NCI-H2171 treated with DMSO at 0.1 percent for 48 hours (cell line): ENCODE data around the gene ZFP62.
"Not testable (repeated sequence)": the region's sequence is repeated elsewhere in the genome, so short reads cannot be mapped to it uniquely, and the experiment has no call there.

Experiments used
- DNase-seq: peaks from one replicate; lab custom pipeline; 2025; lab: John Stamatoyannopoulos, UW

ZFP62 gene

DNA sequence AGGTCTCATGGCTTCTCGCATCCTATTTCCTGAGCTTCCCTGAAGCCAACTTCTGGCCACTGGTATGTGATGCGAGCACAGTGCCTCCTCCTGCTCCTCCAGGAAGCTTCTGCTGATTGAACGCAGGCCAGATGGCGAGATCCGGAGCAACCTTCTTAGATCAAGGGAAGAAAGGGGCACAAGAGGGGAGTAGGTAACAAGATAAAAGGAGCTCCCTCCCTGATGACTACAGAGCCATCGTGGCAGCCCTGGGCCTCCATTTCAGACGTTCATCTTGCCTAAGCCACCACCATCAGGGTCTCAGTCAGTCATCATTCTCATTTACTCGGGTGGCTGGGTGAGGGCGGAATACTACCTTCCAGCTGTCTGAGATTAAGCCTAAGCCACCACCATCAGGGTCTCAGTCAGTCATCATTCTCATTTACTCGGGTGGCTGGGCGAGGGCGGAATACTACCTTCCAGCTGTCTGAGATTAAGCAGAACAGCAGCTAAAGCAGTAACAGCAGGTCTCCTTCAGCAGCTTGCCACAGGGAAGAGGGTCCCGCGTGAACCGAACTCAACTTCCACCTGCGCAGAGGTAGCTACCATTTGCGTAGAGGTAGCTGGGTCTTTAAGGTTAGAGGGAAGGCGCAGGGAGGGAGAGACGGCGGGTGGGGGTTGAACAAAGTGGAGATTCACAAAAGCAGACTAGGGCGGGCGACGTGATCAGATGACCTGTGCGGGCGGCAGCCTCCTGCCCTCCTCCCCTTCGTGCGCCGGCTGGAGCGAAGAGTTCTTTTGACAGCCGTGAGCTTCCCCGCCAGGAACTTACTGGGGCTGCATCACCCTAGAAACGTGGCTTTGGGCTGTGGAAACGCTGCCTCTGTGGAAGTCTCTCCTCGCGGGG, 30.6 kb downstream of the ZFP62 start:
- DNase-seq, result peak; percentile 34

DNA sequence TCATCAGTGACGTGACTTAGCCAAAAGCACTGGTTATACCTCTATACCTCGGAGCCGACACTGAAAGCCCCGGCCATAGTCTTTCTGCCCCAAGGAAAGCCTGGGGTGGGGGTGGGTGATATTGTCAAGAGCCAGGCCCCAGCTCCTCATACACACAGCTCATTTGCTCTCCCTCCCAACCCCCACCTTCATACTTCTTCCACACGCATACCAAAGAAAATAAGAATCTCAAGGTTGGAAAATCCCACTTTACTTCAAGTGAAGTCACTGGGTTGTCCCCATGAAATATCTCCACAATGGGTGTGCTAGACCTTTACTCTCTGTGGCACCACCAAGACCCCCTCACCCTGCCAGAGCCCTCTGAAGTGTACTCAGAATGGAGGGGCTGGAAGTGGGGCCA, 31.4 kb downstream of the ZFP62 start:
- no peak for DNase-seq

GRCh38 chr5:180828756-180829531, 32.1 kb downstream of the ZFP62 start:
- not testable (repeated sequence) for DNase-seq

DNA sequence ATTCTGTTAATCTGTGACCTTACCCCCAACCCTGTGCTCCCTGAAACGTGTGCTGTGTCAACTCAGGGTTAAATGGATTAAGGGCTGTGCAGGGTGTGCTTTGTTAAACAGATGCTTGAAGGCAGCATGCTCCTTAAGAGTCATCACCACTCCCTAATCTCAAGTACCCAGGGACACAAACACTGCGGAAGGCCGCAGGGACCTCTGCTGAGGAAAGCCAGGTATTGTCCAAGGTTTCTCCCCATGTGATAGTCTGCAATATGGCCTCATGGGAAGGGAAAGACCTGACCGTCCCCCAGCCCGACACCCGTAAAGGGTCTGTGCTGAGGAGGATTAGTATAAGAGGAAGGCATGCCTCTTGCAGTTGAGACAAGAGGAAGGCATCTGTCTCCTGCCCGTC, 33.7 kb downstream of the ZFP62 start:
- not testable (repeated sequence) for DNase-seq

DNA sequence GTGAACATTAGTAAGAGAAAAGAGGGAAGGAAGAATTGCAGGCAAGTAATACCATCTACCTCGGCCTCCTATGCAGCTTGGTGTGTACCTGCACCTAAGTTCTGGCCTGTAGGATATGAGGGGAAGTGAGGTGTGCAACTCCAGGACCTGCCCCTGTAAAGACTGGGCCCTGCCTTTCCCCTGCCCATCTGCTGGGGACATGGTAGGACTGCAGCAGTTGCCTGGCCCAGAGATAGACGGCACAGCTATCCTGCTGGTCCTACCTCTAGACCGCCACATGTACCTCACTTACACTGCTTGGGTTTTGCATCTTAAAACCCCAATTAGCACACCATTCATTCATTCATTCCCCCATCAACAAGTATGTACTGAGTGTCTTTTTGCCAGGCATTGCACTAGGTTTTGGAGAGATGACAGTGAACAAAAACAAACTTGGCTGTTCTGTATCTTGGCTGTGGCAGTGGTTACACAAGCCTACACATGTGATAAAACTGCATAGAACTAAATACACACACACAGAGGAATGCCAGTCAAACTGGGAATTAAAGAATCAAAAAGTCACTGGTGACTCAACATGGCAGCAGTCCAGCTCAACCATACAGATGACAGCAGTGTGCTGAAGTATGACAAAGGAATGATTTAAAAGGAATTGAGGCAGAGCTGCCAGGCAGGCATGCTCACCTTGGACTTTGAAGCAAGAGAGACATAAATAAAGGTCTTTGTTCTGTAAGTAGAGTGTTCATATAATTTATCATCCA, 35.1 kb downstream of the ZFP62 start:
- DNase-seq, result no peak

DNA sequence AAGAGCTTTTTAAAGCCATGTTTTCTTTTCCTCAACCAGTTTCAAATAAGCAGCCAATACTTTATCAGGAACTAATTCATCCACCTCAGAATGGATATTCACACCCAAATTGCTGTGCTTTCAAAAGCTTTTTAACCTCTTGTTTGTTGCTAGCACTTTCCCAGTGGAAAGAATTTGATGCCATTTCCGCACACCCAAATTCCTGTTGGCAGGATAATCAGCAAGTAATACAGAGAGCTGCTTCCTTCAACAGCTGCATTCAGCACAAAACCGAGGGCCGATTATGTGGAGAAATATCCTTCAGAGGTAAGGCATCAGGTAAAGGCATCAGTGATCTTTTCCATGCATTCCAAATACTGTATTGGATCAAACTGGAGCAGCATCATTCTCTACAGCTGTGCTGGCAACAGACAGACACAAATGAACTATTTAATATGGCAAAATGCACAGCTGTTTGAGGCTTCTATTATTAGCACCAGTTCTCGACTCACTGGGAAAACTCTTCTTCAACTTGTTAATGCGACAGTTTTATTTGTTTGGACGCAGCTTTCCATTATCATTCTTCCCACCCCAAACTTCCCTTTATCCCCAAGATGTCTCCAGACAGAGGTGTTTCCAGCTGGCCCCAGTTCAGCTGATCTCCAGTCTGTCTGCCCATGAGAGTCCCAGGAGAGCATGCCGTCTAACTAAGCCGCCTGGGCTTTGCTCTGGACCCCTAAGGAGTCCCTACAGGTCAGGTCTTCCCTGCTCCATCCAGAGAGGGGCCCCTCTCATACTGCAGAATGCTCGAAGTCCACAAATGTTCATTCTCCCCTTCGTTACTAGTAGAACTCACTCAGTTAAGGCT, 36.2 kb downstream of the ZFP62 start:
- no peak for DNase-seq

DNA sequence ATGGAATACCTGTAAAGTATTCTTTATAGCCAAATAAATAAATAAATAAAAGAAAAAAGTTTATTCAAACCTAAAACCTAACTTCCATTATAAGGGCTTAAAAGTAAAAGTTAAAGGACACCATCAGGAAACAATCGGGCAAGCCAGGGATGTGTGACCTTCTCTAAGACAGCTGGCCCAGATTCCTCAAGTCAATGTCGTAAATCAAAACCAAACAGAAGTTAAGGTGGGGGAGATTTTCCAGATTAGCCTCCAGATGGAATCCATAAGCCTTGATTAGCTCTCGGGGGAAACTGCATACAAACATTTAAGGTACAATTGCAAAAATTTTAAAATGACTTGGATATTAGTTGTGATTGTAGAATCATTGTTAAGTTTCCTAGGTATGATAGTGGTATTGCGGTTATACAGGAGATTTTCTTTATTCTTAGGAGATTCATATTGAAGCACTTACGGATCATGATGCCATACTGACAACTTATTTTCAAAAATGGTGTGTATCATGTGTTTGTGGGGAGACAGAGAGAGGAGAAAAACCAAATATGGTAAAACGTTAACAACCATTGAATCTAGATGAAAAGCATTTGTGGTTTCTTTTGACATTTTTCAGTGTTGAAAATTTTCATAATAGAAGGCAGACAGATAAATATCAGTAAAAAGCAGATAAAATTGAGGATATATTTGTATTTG, 37.0 kb downstream of the ZFP62 start:
- no peak for DNase-seq

DNA sequence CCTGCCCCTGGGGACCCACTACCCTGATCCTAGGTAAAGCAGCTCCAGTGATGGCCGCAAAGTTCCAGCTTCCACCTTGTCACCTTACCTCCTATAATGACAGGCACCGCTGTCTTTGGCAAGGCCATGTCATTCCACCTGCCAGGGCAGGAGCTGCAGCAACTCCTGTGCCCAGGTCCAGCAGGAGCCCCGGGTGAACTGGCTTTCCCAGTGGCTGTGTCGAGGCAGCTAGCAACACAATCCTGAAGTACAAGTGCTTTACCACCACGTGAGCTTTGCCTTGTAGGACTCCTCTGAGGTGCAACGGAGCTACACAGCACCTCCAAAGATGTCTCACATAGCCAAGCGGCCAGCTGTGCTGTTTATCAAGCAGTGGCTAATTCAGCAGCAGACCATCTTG, 37.7 kb downstream of the ZFP62 start:
- DNase-seq, result no peak

DNA sequence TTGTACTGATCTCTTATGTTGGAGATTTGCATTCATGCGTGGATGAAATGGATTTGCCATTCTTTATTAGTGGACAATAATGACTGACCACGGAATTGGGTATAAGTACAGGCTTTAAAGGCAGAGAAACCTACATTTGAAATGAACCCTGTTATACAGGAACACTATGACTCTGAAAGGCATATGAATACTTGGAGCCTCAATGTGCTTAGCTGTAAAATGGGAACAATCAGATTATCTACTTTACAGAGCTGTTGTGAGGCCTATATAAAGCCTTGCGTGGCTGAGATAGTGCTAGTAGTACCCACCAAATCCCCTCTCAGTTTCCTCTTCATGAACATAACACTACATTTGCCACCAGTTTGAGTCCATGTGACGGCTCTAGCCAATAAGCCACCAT, 39.5 kb downstream of the ZFP62 start:
- no peak for DNase-seq

DNA sequence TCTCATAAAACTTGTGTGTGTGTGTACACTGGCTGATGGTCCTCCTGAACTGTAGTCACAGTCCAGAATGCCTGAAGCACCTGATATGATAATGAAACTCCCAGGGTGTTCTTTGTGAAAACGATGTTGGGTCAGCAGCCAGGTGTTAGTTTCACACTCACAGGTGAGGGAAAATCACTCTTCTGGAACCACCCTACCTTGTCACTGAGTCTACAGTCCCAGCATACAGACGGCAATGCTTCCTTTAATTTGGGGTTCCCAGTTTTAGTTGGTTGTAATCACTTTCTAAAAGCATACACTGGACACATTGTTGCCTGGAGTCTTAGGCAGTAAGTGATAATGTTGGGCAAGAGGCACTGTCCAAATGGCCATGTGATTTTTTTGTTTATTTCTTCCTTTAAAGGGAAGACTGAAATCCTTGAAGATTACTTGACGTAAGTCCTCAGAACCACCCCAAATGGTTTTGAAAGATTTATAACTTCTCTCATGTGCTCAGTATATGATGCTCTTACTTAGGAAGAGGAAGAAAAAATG, 40.2 kb downstream of the ZFP62 start:
- no peak for DNase-seq

- no peak for DNase-seq
These were observed 42.3 kb downstream of the ZFP62 start for GRCh38 chr5:180818677-180819341.

- DNase-seq, result no peak
These were observed 43.0 kb downstream of the ZFP62 start for GRCh38 chr5:180817893-180818674.

GRCh38 chr5:180816608-180817534, 44.2 kb downstream of the ZFP62 start:
- DNase-seq, result no peak

- DNase-seq, result no peak
These were observed 45.7 kb downstream of the ZFP62 start for GRCh38 chr5:180815293-180815917.

- DNase-seq, result no peak
These were observed 47.7 kb downstream of the ZFP62 start for GRCh38 chr5:180813420-180813819.

- DNase-seq, result no peak
These were observed 49.4 kb downstream of the ZFP62 start for GRCh38 chr5:180811623-180812124.

DNA sequence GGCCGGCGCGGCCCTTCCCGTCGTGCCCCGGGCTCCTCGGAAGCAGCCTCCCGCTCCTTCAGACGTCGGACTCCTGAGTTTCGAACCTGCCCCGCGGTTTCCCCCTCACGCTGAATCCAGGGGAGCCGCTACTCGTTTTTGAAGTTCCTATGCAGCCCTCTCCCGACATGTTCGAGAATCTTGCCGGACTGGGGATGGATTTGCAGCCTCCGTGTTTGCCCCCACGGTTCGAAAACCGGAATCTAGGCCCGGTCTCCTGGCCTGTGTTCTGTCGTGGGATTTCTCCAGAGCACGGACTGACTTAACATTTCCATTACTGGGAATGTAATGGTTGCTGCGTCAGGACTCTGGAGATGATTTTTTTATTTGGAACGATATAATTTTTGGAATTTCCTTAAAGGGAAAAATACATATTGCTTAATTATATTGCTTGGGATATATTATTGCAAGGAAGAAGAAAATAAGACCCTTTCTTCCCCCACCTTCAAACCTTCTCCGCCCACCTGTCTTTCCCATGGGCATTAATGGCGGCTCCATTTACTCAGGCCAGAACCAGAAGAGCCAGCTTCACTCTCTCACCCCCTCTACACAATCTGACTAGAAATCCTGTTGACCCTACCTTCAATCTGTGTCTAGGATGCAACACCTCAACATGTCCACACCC, 50.0 kb downstream of the ZFP62 start:
- peak; percentile 62 for DNase-seq
